ENCODE results near the gene IDI2. TPM values are rescaled to one million over a fixed set of nuclear protein-coding genes. Genes with fewer than 3 reads are reported as not detected.
A peak's percentile ranks its signal among the peaks of the same experiment; 100 is the strongest.

Gene IDI2
- total RNA-seq, 3 donors from 2014 or later (not counting 1 experiment from before 2014, with no cell fraction given) = not detected

GRCh38 chr10:1063232-1063865, 37.7 kb upstream of the IDI2 start:
- Mint-ChIP-seq H3K27ac (peak overlapping the region; percentile 88 to 89), H3K9me3 (no peaks in the 10 kb centered on the region), H3K36me3 (no peaks in the 10 kb centered on the region), H3K4me3 (peak overlapping the region; percentile 76), H3K27me3 (ENCODE audit: low read depth in 2 of 2) (no peaks in the 10 kb centered on the region), H3K4me1 (peaks cover 88 to 89% of the 10 kb centered on the region in 2 donors)
- H3K9me3 ChIP-seq (ENCODE audit: control insufficient read depth, insufficient read depth, low read length) = no peaks in the 10 kb centered on the region
- DNase-seq = peak in 1 of 2 donors; percentile 66
- peak overlapping the region; percentile 5 for H3K4me3 ChIP-seq (ENCODE audit: low read length)
- intact Hi-C loops (cut with micrococcal nuclease) = loop anchor here (2.0 to 5.0 kb wide), 3 partner anchors 15 to 75 kb away; partner anchors contain the start of genes GTPBP4 and IDI1
- ATAC-seq = peak; percentile 84 to 93 (median 93)
- 23% methylated on average over 6 of the region's 7 CpGs for WGBS (ENCODE audit: insufficient coverage)
- no peaks in the 10 kb centered on the region for H3K27me3 ChIP-seq (ENCODE audit: control insufficient read depth, insufficient read depth, low read length)
- H3K27ac ChIP-seq (ENCODE audit: low read length) = peak overlapping the region; percentile 74
- peaks cover 67% of the 10 kb centered on the region for H3K4me1 ChIP-seq (ENCODE audit: control insufficient read depth, insufficient read depth, low read length)
- H3K36me3 ChIP-seq (ENCODE audit: control insufficient read depth, insufficient read depth, low read length) = peaks cover 5% of the 10 kb centered on the region
- no peak for TF ChIP-seq CTCF (IDR thresholded peaks at IDR 0.05)

- Mint-ChIP-seq H3K36me3 (no peaks in the 10 kb centered on the region), H3K4me3 (peak overlapping the region; percentile 76), H3K27ac (peak overlapping the region; percentile 88 to 89), H3K9me3 (no peaks in the 10 kb centered on the region), H3K4me1 (peaks cover 89 to 90% of the 10 kb centered on the region in 2 donors), H3K27me3 (ENCODE audit: low read depth in 2 of 2) (no peaks in the 10 kb centered on the region)
- peaks cover 69% of the 10 kb centered on the region for H3K4me1 ChIP-seq (ENCODE audit: control insufficient read depth, insufficient read depth, low read length)
- H3K27ac ChIP-seq (ENCODE audit: low read length) = peak overlapping the region; percentile 74
- no peaks in the 10 kb centered on the region for H3K27me3 ChIP-seq (ENCODE audit: control insufficient read depth, insufficient read depth, low read length)
- TF ChIP-seq CTCF (IDR thresholded peaks at IDR 0.05) = no peak
- DNase-seq = peak in 1 of 2 donors; percentile 28
- 91% methylated on average over 6 of the region's 7 CpGs for WGBS (ENCODE audit: insufficient coverage)
- ATAC-seq = no peak
- no peaks in the 10 kb centered on the region for H3K9me3 ChIP-seq (ENCODE audit: control insufficient read depth, insufficient read depth, low read length)
- H3K36me3 ChIP-seq (ENCODE audit: control insufficient read depth, insufficient read depth, low read length) = peaks cover 5% of the 10 kb centered on the region
- no peak overlapping the region for H3K4me3 ChIP-seq (ENCODE audit: low read length)
- intact Hi-C loops (cut with micrococcal nuclease) = loop anchor here (2.0 to 5.0 kb wide), 3 partner anchors 13 to 73 kb away; partner anchors contain the start of genes GTPBP4 and IDI1
Observed at GRCh38 chr10:1061930-1062774, 36.5 kb upstream of the IDI2 start.

- WGBS (ENCODE audit: insufficient coverage) = 94% methylated on average over 8 of the region's 8 CpGs
- no peaks in the 10 kb centered on the region for H3K27me3 ChIP-seq (ENCODE audit: control insufficient read depth, insufficient read depth, low read length)
- H3K9me3 ChIP-seq (ENCODE audit: control insufficient read depth, insufficient read depth, low read length) = no peaks in the 10 kb centered on the region
- no peak overlapping the region for H3K27ac ChIP-seq (ENCODE audit: low read length)
- no peak overlapping the region for H3K4me3 Mint-ChIP-seq
- no peak for TF ChIP-seq CTCF (IDR thresholded peaks at IDR 0.05)
- H3K27ac Mint-ChIP-seq = peak overlapping the region; percentile 88 to 89
- DNase-seq = peak in 1 of 2 donors; percentile 2
- peaks cover 83 to 89% of the 10 kb centered on the region in 2 donors for H3K4me1 Mint-ChIP-seq
- peaks cover 5% of the 10 kb centered on the region for H3K36me3 ChIP-seq (ENCODE audit: control insufficient read depth, insufficient read depth, low read length)
- H3K4me3 ChIP-seq (ENCODE audit: low read length) = no peak overlapping the region
- H3K9me3 Mint-ChIP-seq = no peaks in the 10 kb centered on the region
- H3K36me3 Mint-ChIP-seq = no peaks in the 10 kb centered on the region
- intact Hi-C loops (cut with micrococcal nuclease) = loop anchor here (5.0 kb wide), 1 partner anchor 48 kb away; no protein-coding TSS in a partner anchor
- peaks cover 72% of the 10 kb centered on the region for H3K4me1 ChIP-seq (ENCODE audit: control insufficient read depth, insufficient read depth, low read length)
- no peaks in the 10 kb centered on the region for H3K27me3 Mint-ChIP-seq (ENCODE audit: low read depth in 2 of 2)
- ATAC-seq = no peak
Observed at GRCh38 chr10:1059902-1060301, 34.2 kb upstream of the IDI2 start.
